H1 (cell line): ENCODE data around the gene PYY.
"Not testable (repeated sequence)": the region's sequence is repeated elsewhere in the genome, so short reads cannot be mapped to it uniquely, and the experiment has no call there.

Experiments used
- EZH2 ChIP-seq: fragments of 200-600 bp; sonication (generic); IDR thresholded peaks from 2 replicates; pipeline ENCODE4 v1.7.1; 2012; ENCODE audit warnings: low read depth, mild to moderate bottlenecking, moderate library complexity, low read length, inconsistent platforms; ENCODE audit not compliant: severe bottlenecking
- RAD21 ChIP-seq, 2 experiments: IDR thresholded peaks in 1 of 2; conservative IDR thresholded peaks in 1 of 2; 2 replicates each; pipeline ENCODE4 v1.6.1; 2011; ENCODE audit warnings: low read depth in 2 of 2, low read length in 2 of 2, improper control_type of control experiment in 1 of 2, inconsistent platforms in 1 of 2, mild to moderate bottlenecking in 1 of 2, moderate library complexity in 1 of 2
- SIN3A ChIP-seq, 2 experiments: IDR thresholded peaks in 1 of 2; conservative IDR thresholded peaks in 1 of 2; 2 replicates each; pipeline ENCODE4 v1.6.1; 2011 to 2012; ENCODE audit warnings: low read length in 2 of 2, improper control_type of control experiment in 1 of 2, low read depth in 1 of 2, mild to moderate bottlenecking in 1 of 2
- YY1 ChIP-seq: IDR thresholded peaks from 2 replicates; pipeline ENCODE4 v1.6.1; 2011; ENCODE audit warnings: low read depth, mild to moderate bottlenecking, low read length
- TF ChIP-seq, protein P1 (sequence below), 3 experiments: IDR thresholded peaks; 1 replicate in 2 of 3; 2 replicates in 1 of 3; pipeline versions ENCODE4 v1.5.1 to v1.6.1; 2011; ENCODE audit warnings: low read length in 3 of 3, mild to moderate bottlenecking in 3 of 3, inconsistent platforms in 2 of 3, low read depth in 1 of 3, moderate library complexity in 1 of 3; ENCODE audit not compliant: insufficient read depth in 1 of 3; ENCODE audit errors: control extremely low read depth in 1 of 3

- TF ChIP-seq, protein P1, sequence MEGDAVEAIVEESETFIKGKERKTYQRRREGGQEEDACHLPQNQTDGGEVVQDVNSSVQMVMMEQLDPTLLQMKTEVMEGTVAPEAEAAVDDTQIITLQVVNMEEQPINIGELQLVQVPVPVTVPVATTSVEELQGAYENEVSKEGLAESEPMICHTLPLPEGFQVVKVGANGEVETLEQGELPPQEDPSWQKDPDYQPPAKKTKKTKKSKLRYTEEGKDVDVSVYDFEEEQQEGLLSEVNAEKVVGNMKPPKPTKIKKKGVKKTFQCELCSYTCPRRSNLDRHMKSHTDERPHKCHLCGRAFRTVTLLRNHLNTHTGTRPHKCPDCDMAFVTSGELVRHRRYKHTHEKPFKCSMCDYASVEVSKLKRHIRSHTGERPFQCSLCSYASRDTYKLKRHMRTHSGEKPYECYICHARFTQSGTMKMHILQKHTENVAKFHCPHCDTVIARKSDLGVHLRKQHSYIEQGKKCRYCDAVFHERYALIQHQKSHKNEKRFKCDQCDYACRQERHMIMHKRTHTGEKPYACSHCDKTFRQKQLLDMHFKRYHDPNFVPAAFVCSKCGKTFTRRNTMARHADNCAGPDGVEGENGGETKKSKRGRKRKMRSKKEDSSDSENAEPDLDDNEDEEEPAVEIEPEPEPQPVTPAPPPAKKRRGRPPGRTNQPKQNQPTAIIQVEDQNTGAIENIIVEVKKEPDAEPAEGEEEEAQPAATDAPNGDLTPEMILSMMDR (IDR thresholded peaks at IDR 0.05; ENCODE audit: control extremely low read depth in 1 of 3, insufficient read depth in 1 of 3, low read depth in 1 of 3, low read length in 3 of 3) = not testable (repeated sequence)
- not testable (repeated sequence) for TF ChIP-seq EZH2; SIN3A (conservative IDR thresholded peaks at IDR 0.05 in 1 of 2, IDR thresholded peaks at IDR 0.05 in 1 of 2; ENCODE audit: low read depth in 1 of 2, low read length in 2 of 2); YY1; RAD21 (IDR thresholded peaks at IDR 0.05 in 1 of 2, conservative IDR thresholded peaks at IDR 0.05 in 1 of 2; ENCODE audit: low read depth in 2 of 2, low read length in 2 of 2)
These were observed 25.8 kb downstream of the PYY start for GRCh38 chr17:43927929-43928328.
